Testis (tissue), 3 donors: ENCODE measurements around the gene GARNL3. TPM values are rescaled to one million over a fixed set of nuclear protein-coding genes. Genes with fewer than 3 reads are reported as not detected.

ENCODE experiments used
- DNase-seq: peaks from one replicate; pipeline ENCODE4 v3.0.0-alpha.2; 2019
- H3K27ac ChIP-seq, 2 donors: fragments of 200-600 bp; sonication (generic); one replicate each; pipeline ENCODE4 v1.5.1; 2019
- H3K27me3 ChIP-seq: fragments of 200-600 bp; sonication (generic); one replicate; pipeline ENCODE4 v1.5.1; 2019
- H3K36me3 ChIP-seq: fragments of 200-600 bp; sonication (generic); one replicate; pipeline ENCODE4 v1.5.1; 2017; ENCODE audit warnings: low read depth; ENCODE audit errors: missing control alignments
- H3K4me1 ChIP-seq: fragments of 200-600 bp; sonication (generic); one replicate; pipeline ENCODE4 v1.5.1; 2019
- H3K4me3 ChIP-seq, 2 donors: fragments of 200-600 bp; sonication (generic); one replicate each; pipeline ENCODE4 v1.5.1; 2017 to 2019
- H3K9me3 ChIP-seq: fragments of 200-600 bp; sonication (generic); one replicate; pipeline ENCODE4 v1.5.1; 2017
- CTCF ChIP-seq, 3 experiments: fragments of 450-650 bp in 2 of 3; fragments of 200-600 bp in 1 of 3; sonication (generic) in 1 of 3; IDR thresholded peaks; one replicate each; pipeline ENCODE4 v1.5.1; 2016 to 2019; ENCODE audit warnings: antibody characterized with exemption in 3 of 3, mild to moderate bottlenecking in 2 of 3, moderate library complexity in 1 of 3
- POLR2A ChIP-seq: fragments of 450-650 bp; IDR thresholded peaks from one replicate; pipeline ENCODE4 v1.6.1; 2017; ENCODE audit warnings: antibody characterized with exemption, mild to moderate bottlenecking, moderate library complexity
- WGBS, 2 donors: methylation state at CpG; one replicate each; pipeline ENCODE4 v1.1.5; 2018; 5-methylcytosine and 5-hydroxymethylcytosine counted together
- intact Hi-C: fragments of 100-400 bp; cut with DNase I; formaldehyde crosslinking; loops from one replicate; pipeline ENCODE4 v1.15.1; 2023; ENCODE audit warnings: low total_unique reads
- polyA plus RNA-seq: library from polyadenylated mRNA; stranded (reverse); fragments of 350-450 nt; fragmentation: Illumina TruSeq; extraction: RNeasy Lipid Tissue Mini Kit (QIAGEN cat#74804); gene quantifications from one replicate; pipeline ENCODE4 v1.2.3, GENCODE V29; 2014; ENCODE audit warnings: low read depth, low replicate concordance; ENCODE audit not compliant: insufficient read depth
- total RNA-seq, 2 donors: library from RNA; depleted of rRNA; stranded (reverse); fragments of >200 nt; gene quantifications; one replicate each; pipeline ENCODE4 v1.2.3, GENCODE V29; 2016

The GARNL3 gene
- total and polyA plus RNA-seq, 3 donors from 2014 or later, result 12.9 to 42.8 (median 25.9) TPM

- Histone ChIP-seq H3K36me3 (no peaks in the 10 kb centered on the region), H3K27me3 (no peaks in the 10 kb centered on the region), H3K4me1 (no peaks in the 10 kb centered on the region), H3K27ac (no peak overlapping the region), H3K4me3 (no peak overlapping the region), H3K9me3 (no peaks in the 10 kb centered on the region)
- WGBS, 2 donors, result 77 to 99% methylated on average over 3 to 4 of the region's 4 CpGs
- intact Hi-C loops, result no loop called here
- TF ChIP-seq CTCF (IDR thresholded peaks at IDR 0.05), result no peak
- TF ChIP-seq POLR2A, result no peak
- DNase-seq, result no peak
These were observed 27.8 kb downstream of the GARNL3 start for GRCh38 chr9:127292415-127292814.

DNA sequence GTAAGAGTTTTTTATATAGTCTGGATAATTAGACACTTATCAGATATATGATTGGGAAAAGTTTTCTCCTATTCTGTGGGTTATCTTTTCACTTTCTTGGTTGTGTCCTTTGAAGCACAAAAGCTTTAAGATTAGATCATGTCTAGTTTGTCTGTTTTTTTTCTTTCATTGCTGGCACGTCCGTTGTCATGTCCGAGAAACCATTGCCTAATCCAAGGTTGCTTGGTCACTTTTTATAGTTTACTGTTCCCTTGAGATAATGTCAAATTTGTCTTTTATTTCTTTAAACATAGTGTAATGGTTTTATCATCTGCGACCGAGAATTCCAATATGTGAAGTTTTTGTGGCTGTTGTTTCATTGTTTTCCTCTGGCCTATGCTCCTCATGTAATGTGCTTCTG lies 28.8 kb downstream of the GARNL3 start:
- Histone ChIP-seq H3K9me3 (no peaks in the 10 kb centered on the region), H3K27me3 (no peaks in the 10 kb centered on the region), H3K36me3 (no peaks in the 10 kb centered on the region), H3K27ac (no peak overlapping the region), H3K4me3 (no peak overlapping the region), H3K4me1 (no peaks in the 10 kb centered on the region)
- intact Hi-C loops, result no loop called here
- DNase-seq, result no peak
- TF ChIP-seq POLR2A, result no peak
- no peak for TF ChIP-seq CTCF (IDR thresholded peaks at IDR 0.05)
- WGBS, 2 donors, result 69 to 73% methylated on average over 5 of the region's 5 CpGs

DNA sequence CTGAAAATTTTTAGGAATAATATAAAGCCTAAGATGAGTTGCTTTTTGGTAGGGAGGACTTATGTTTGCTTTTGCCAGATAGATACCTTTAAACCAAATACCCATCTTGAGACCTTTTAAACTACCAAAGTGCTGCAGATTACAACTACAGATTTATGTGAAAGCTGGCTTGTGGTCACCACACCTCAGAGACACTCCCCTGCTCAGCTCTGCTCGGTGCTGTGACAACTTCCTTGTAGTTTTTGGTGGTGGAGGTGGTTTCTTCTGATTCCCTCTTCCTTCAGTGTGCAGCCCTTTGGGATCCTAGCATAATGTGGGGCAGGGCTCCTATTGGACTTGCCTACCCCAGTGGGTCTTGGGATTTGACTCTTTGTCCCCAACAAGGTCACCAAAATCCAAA lies 29.2 kb downstream of the GARNL3 start:
- H3K4me1 ChIP-seq, result no peaks in the 10 kb centered on the region
- H3K9me3 ChIP-seq, result no peaks in the 10 kb centered on the region
- WGBS, 2 donors, result 60 to 68% methylated on average over 1 of the region's 1 CpG
- H3K36me3 ChIP-seq, result no peaks in the 10 kb centered on the region
- DNase-seq, result no peak
- no peak overlapping the region for H3K4me3 ChIP-seq
- no peaks in the 10 kb centered on the region for H3K27me3 ChIP-seq
- H3K27ac ChIP-seq, result no peak overlapping the region
- intact Hi-C loops, result no loop called here
- no peak for TF ChIP-seq CTCF (IDR thresholded peaks at IDR 0.05)
- no peak for TF ChIP-seq POLR2A

DNA sequence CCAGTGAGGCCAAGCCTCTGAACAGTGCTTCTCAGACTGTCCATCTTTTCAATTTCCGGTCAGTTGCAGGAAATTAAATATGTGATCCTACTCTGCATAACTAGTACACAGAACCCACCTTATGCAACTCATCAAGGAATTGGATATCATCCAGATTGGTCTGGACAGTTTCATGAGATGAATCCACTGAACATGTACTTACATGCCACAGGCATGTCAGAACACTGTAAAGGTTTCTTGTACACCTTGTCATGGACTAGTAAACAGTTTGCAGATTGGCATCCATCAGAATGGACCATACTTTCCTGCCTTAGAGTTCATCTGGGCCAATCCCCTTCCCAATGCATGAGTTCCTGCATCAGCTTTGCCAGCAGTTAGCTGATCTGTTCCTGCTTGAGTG lies 30.4 kb downstream of the GARNL3 start:
- no peak for DNase-seq
- Histone ChIP-seq H3K4me1 (no peaks in the 10 kb centered on the region), H3K27ac (no peak overlapping the region), H3K27me3 (no peaks in the 10 kb centered on the region), H3K36me3 (no peaks in the 10 kb centered on the region), H3K4me3 (no peak overlapping the region), H3K9me3 (no peaks in the 10 kb centered on the region)
- 86 to 92% methylated on average over 1 of the region's 1 CpG for WGBS, 2 donors
- intact Hi-C loops, result no loop called here
- no peak for TF ChIP-seq CTCF (IDR thresholded peaks at IDR 0.05)
- no peak for TF ChIP-seq POLR2A

DNA sequence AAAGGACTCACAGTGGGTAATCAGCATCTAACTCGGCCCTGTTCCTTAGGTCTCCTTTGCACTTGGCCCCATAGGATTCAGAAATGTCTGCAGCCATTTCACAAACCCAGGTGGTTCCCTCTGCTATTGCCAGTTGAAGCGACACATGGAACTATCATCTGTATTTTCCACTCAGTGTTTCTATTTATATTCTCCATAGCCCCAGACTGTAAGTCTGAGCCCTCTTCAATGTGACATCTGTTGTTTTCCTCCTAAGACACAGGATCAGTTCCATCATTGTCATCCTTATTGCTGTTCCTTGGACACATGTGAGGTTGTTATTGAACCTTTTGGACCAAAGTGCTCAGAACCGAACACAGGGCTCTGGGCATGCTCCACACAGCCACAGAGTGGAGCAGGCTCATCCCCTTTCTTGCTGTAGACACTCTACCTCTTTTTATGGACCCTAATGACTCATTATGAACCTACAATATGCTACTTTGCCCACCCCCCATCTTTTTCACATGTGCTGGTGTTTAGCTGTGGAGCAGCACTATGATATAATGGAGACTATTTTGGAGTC lies 36.4 kb downstream of the GARNL3 start:
- Histone ChIP-seq H3K4me3 (no peak overlapping the region), H3K27ac (no peak overlapping the region), H3K4me1 (no peaks in the 10 kb centered on the region), H3K9me3 (no peaks in the 10 kb centered on the region), H3K36me3 (no peaks in the 10 kb centered on the region), H3K27me3 (no peaks in the 10 kb centered on the region)
- TF ChIP-seq POLR2A (no peak), CTCF (IDR thresholded peaks at IDR 0.05) (no peak)
- intact Hi-C loops, result no loop called here
- DNase-seq, result no peak
- WGBS, 2 donors, result 80 to 87% methylated on average over 3 of the region's 3 CpGs
